Fibroblast of mammary gland (primary cell): ENCODE measurements around the gene SMC4.

Source experiments
- DNase-seq: peaks from one replicate; pipeline ENCODE4 v3.0.0-alpha.2; 2010; ENCODE audit warnings: low read depth
- H3K4me3 ChIP-seq: 2 replicates; pipeline ENCODE4 v1.5.1; 2011; ENCODE audit warnings: low read depth, mild to moderate bottlenecking, low read length, moderate library complexity; ENCODE audit not compliant: control insufficient read depth
- TF ChIP-seq, protein P1 (sequence below): conservative IDR thresholded peaks from 2 replicates; pipeline ENCODE4 v1.5.1; 2011; ENCODE audit warnings: low read depth, low read length, inconsistent platforms; ENCODE audit not compliant: control insufficient read depth, insufficient read depth

Gene SMC4

DNA sequence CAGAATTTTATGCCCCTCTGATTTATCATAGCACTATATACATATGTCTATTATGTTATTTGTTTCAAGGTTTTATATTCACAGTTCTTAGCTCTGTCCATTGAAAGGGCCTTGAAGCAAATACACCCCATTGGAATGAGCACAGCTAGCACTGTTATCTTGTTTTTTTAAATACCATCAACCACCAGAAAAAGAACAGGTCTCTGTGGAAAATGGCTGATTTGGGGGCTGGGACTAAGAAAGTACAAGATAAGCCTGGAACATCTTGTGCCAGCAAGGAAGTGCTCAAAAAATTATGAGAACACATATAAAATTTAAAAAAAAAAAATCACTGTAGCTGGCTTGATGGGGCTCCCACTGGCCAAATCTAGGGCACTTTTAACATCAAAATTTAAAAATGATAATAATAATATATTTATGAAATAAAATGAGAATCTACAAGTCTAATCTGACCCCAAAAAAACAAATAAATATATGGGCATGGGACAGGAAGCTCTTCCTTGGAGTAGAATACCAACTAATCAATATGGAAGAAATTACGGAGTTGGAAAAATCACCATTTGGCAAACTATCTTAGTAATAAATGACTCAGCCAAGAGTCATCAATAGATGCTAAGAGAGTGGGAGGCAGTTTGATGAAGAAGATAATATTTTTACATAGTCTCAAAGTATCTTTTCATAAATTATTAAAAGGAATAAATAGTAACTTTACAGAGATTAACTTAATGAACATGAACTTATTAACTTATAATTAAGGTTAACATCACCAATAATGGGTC is 20.9 kb upstream of the SMC4 start:
- H3K4me3 ChIP-seq, result no peak overlapping the region
- peak; percentile 77 for DNase-seq
- TF ChIP-seq, protein P1, sequence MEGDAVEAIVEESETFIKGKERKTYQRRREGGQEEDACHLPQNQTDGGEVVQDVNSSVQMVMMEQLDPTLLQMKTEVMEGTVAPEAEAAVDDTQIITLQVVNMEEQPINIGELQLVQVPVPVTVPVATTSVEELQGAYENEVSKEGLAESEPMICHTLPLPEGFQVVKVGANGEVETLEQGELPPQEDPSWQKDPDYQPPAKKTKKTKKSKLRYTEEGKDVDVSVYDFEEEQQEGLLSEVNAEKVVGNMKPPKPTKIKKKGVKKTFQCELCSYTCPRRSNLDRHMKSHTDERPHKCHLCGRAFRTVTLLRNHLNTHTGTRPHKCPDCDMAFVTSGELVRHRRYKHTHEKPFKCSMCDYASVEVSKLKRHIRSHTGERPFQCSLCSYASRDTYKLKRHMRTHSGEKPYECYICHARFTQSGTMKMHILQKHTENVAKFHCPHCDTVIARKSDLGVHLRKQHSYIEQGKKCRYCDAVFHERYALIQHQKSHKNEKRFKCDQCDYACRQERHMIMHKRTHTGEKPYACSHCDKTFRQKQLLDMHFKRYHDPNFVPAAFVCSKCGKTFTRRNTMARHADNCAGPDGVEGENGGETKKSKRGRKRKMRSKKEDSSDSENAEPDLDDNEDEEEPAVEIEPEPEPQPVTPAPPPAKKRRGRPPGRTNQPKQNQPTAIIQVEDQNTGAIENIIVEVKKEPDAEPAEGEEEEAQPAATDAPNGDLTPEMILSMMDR, result no peak

DNA sequence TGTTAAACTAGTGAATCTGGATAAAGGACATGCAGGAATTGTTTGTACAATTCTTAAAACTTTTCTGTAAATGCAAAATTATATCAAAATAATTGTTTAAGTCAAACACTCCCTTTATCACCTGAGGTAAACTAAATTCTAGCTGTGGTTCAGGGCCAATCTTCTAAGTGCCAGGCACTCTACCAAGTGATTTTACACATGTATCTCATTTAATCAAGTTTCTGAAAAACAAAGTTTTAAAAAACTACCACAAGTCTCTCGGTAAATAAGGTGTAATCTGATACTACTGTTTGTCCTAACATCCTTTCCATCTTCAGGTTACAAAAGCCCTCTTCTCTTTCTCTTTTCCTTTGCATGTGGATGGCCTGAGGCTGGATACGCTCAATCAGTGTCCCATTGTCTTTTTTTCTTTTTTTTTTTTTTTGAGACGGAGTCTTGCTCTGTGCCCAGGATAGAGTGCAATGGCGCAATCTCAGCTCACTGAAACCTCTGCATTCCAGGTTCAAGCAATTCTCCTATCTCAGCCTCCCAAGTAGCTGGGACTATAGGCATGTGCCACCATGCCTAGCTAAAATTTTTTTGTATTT is 19.7 kb upstream of the SMC4 start:
- DNase-seq, result no peak
- TF ChIP-seq, protein P1, result no peak

DNA sequence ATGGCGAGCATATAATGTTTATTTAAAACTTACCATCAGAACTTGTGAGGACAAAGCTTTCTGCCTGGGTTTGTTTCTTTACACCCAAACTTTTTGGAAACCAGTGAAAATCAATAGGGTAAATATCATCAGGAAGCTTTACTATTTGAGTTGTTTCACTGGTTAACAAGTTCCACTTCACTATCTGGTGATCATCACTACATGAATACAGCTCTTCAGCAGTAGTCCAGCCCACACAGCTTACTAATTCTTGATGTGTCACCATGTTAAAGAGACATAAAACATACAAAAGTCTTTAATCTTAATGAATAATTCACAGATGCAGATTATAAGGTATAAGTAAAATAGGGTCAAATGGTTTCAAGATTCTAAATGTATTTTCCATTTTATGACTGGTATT is 18.0 kb upstream of the SMC4 start:
- no peak overlapping the region for H3K4me3 ChIP-seq
- TF ChIP-seq, protein P1, result no peak
- DNase-seq, result peak; percentile 78

More for the DNA sequence above, 19.7 kb upstream of the SMC4 start:
- H3K4me3 ChIP-seq, result no peak overlapping the region

DNA sequence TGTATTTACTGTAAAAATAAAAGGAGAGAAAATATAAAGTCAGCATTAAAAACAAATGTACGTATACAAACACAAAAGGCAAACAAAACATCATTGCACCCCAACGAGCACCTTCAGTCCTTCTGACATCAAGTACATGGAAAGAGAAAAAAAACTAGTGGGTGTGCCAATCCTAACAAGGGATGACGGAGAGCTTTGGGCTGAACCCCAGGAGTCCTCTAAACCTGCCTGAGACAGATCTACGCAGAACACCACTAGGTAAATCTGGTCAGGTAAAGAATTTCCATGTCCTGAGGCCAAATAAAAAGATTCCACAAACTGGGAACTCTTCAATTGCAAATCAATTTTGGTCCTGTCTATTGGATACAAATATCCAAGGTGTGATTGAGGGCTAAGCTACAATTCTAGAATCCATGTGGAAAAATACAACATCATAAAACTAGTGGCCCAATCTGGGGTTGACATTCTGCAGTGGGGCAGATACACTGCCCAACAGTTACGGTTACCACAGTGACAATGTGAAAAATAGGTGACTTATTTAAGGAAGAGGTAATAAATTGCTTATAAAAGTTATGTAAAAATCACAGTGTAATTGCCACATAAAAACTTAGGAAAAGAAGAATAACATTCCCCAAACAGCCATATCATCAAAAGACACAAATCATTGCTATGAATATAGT is 14.7 kb upstream of the SMC4 start:
- no peak for DNase-seq
- no peak overlapping the region for H3K4me3 ChIP-seq
- TF ChIP-seq, protein P1, result no peak

DNA sequence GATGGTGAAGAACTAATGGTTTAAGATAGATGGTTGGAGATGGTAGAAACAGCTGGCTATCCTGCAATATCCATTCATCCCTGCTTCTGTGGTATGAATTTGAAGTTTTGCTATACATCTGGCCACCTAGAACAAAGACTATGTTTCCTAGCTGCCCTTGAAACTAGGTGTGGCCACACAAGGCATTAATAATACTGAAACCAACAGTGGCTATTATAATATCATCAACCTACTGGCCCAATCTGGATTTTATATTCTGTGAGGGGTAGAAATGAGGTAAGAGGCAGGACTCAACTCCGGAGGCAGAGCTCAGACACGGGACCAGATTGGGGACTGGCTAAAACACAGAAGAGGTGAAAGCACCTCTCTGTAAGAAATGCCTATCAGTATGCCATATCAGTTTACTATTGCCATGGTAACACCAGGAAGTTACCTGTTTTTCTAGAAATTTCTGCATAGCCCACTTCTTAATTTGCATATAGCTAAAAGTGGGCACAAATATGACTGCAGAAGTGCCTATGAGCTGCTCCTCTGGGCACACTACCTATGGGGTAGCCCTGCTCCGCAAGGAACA is 8.8 kb upstream of the SMC4 start:
- TF ChIP-seq, protein P1, result no peak

DNA sequence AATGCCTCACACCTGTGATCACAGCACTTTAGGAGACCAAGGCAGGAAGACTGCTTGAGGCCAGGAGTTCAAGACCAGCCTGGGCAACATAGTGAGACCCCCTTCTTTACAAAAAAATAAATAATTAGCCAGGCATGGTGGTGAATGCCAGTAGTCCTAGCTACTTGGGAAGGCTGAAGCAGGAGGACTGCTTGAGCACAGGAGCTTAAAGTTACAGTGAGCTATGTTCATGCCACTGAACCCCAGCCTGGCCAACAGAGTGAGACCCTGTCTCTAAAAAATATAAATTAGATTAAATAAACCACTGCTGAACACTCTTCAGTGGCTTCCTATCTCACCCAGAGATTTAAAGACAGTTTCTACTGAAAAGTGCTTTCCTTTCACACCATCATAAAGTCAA is 6.7 kb upstream of the SMC4 start:
- no peak for DNase-seq
- TF ChIP-seq, protein P1, result no peak

More for the DNA sequence above, 8.8 kb upstream of the SMC4 start:
- DNase-seq, result no peak
- H3K4me3 ChIP-seq, result no peak overlapping the region

More for the DNA sequence above, 6.7 kb upstream of the SMC4 start:
- no peak overlapping the region for H3K4me3 ChIP-seq
